NCI-H2196 treated with DMSO at 0.1 percent for 48 hours (cell line): ENCODE measurements around the gene TMPRSS3.
A peak's percentile ranks its signal among the peaks of the same experiment; 100 is the strongest.

ENCODE experiments used
- DNase-seq: peaks from one replicate; lab custom pipeline; 2025; ENCODE audit not compliant: unreplicated experiment; lab: John Stamatoyannopoulos, UW

The TMPRSS3 gene

DNA sequence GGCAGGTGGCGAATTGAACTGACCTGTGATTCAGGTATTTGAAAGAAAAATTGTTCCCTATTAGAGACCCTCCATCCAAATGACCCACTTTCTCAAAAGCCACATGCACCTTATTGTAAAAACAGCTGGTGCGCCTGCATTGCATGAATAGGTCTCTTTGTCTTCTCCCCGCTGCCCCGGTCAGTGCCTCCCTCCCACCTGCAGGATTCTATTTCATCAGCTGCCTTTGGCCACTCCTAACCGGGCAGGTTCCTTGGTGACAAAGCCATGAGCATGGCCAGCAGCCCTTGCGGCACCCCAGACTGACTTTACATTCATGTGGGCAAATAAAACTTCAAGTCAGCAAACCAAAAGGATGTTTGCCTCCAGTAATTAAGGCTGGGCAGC is 6.4 kb downstream of the TMPRSS3 start:
- peak; percentile 82 for DNase-seq

GRCh38 chr21:42388740-42389448 is 7.0 kb downstream of the TMPRSS3 start:
- peak; percentile 53 for DNase-seq

DNA sequence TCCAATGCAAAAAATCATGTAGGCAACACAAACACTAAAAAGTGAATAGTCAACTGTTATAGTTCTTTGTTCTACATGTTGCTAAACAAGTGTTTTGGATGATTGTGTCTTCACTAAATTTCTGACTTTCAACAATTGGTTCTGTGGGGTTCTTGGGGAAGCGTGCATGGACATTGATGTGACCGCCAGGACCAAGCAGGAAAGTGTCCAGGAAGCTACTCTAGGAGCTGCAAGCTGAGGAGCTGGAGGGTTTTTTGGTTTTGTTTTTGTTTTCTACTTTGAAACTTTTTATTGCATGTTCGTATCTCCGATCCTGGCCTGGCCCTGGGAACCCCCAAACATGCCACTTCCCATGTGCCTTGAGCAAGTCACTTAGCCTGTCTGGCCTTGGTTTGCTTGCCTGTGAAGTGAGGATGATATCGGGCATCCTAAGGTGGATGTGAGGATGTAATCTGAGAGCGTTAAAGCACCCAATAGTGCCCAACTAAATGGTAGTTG is 8.0 kb downstream of the TMPRSS3 start:
- no peak for DNase-seq

- DNase-seq, result no peak
Observed at GRCh38 chr21:42387164-42387563, 8.7 kb downstream of the TMPRSS3 start.

- DNase-seq, result no peak
Observed at GRCh38 chr21:42386034-42386591, 9.7 kb downstream of the TMPRSS3 start.

DNA sequence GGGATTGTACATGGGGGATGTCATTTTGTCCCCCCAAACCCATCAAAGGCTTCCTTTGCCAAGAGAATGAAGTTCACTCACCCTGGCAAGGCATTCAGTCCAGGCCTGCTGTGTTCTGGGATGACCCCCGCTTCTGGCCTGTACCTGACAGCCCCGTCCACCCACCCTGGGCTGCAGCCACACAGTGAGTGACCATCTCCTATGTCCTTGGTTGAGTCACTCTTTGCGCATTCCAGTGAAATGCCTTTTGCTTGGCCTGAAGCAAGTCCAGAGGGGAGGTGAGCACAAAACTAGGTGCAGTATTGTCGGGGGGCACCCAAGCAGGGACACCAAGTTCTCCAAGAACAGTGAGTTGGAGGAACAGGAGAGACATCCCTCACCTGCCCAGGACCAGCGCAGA is 10.2 kb downstream of the TMPRSS3 start:
- DNase-seq, result no peak

GRCh38 chr21:42384989-42385388 is 10.9 kb downstream of the TMPRSS3 start:
- no peak for DNase-seq

- DNase-seq, result no peak
Observed at GRCh38 chr21:42384156-42384945, 11.5 kb downstream of the TMPRSS3 start.

DNA sequence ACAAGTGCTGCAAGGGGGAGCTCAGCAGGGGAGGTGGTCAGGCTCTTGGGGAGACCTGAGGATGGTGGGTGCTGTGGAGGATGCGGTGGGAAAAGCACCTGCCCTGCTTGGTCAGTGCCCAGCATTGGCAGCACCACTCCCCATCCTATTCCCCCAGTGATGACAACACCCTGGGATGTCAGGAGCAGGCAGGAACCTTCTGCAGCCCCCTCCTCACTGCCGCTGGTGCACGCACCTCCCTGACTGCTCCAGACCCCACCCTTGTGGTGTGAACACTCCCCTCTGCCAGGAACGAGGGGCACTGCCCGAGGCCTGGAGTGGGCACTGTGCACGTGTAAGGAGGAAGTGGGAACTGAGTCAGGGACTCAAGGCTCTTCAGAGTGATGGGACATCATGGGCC is 12.5 kb downstream of the TMPRSS3 start:
- DNase-seq, result no peak

GRCh38 chr21:42382915-42383314 is 12.9 kb downstream of the TMPRSS3 start:
- DNase-seq, result no peak

DNA sequence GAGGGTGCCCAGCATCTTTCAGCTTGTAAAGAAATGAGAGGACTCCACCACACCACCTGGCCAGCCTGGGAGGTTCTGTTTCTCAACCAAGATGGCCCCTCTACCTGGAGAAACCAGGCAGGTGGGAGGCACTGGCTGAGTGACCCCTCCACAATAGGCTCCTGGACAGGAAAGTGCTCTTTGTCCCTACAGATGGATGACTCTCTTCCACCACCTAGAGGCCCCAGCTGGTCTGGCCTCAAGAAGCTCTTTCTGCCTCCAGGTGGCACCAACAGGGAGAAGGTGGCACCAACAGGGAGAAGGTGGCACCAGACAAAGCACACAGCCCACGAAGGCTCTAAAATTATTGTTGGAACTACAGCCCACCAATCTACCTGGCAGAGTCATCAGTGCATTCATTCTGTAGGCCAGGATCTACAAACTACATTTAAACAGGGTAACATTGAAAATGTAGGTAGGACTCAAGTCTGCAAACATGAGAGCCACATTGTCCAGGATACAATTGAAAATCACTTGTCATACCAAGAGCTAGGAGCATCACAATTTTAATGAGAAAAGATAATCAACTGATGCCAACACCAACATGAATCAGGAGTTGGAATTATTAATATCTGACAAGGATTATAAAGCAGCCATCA is 14.4 kb downstream of the TMPRSS3 start:
- peak; percentile 49 for DNase-seq

DNA sequence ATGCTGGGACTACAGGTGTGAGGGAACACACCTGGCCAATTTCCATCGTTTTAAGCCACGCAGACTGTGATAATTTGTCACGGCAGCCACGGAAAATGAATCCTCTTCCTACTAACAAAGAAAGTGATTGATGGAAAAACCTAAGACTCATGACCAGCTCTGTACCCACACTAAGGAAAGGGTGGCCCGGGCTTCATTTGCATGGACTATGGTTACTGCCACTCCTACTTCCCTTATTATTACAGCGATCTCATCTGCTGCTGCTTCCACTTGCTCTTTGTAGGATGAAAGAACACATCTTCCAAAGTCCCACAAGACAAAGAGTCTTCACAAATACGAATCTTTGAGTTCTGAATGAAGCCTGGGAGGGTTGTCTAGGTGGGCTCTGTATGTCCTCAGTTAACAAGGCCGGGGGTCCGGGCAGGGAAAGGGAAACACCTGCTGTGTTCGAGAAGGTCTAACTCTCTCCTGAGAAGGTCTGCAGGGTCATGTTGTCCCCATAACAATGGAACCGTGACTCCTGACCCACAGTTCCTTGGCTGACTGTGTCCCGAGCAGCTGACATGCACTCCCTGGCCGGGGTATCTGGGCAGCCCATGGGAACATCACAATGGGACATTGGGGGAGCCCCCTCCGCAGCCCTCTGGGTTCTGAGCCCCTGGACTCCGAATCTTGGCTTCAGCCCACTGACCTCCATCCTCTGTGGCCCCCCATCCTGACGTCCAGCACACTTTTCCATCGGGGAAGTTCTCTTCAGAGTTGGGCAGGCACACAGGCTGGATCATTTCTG is 16.2 kb downstream of the TMPRSS3 start:
- no peak for DNase-seq

DNA sequence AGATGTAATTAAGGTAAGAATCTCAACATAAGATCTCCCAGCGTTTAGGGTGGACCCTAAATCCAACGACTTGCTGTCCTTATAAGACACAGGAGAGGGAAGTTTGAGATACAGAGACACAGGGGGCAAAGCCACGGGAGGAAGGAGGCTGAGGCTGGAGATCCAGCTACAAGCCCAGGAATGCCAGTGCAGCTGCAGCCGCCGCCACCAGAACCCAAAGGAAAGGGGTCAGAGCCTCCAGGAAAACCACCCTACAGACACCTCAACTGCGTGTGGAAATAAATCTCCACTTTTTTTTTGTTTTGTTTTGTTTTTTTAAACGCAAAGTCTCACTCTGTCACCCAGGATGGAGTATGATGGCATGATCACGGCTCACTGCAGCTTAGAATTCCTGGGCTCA is 17.4 kb downstream of the TMPRSS3 start:
- DNase-seq, result no peak

- no peak for DNase-seq
Observed at GRCh38 chr21:42377951-42378340, 17.9 kb downstream of the TMPRSS3 start.

- no peak for DNase-seq
Observed at GRCh38 chr21:42377211-42377950, 18.5 kb downstream of the TMPRSS3 start.

DNA sequence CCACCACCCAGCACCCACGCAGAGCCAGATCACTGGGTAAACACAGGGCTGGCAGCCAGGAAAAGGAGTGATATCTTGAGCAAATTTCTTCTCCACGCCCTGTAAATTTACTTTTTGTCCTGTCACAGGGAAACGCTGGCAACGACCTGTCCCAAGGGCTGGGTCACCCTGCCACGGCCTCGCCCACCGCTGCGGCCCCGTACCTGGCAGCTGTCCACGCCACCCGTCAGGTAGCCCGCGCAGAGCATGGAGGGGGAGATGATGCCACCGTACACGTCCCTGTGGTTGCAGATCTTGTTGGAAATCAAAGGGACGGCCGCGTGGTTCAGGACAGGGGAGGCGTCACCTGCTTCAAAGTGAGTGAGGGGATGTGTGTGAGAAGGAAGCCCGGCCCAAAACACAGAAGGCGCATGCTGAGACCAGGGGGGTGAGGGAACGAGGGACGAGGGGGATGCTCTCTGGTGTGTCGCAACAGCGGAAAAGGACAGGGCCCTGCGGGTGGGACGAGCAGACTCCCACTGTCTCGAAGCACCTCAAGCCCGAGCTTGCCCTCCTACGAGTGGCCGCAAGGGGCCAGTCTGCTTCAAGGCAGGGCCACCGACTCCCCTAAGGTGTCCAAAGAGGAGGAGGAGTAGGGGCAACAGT is 19.4 kb downstream of the TMPRSS3 start:
- DNase-seq, result no peak

- DNase-seq, result no peak
Observed at GRCh38 chr21:42375966-42376337, 19.9 kb downstream of the TMPRSS3 start.

DNA sequence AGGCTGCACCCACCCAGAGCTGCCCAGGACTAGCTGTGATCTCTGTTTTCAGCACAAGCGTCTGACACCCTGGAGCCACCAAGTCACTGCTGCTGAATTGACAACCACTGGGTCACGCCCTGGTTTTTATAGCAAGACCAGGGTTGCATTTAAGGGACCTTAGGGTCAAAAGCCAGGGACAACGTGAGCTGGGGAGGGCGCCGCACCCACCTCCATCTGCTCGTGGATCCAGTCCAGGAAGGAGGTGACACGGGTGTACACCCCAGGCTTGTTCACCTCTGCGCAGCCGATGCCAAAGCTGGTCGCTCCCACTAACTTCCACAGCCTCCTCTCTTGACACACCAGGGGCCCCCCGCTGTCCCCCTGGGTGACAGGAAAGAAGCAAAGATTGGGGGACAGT is 20.3 kb downstream of the TMPRSS3 start:
- DNase-seq, result no peak

DNA sequence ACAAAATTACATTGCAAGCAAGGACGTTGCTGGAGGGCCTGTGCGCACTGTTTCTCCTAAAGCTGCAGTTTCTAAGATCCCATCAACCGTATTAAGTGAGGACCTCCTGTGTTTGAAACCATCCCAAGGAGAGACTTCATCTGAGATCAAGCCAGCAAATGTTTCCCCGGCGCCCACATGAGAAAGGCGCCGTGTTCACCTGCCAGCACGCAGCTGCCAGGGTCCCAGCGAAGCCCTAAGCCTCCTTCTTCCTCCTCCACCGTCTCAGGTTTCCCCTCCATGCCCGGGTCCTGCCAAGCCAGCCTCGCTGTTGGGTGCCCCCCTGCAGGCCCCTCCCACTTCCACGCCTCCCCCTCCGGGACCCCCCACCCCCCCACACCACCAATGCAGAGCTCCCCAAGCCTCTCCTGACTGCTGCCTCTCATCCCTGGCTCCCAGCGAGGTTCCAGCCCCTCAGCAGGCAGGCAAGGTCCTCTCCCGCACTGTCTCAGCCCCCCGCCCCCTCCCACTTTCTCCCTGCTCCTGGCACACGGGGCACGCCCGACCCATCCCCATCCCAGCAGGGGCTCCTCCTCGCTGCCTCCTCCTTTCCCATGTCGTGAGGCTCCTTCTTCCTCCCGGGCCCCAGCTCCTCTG is 20.9 kb downstream of the TMPRSS3 start:
- DNase-seq, result no peak
